Measurements from ENCODE around the gene TRRAP.

The TRRAP gene

DNA sequence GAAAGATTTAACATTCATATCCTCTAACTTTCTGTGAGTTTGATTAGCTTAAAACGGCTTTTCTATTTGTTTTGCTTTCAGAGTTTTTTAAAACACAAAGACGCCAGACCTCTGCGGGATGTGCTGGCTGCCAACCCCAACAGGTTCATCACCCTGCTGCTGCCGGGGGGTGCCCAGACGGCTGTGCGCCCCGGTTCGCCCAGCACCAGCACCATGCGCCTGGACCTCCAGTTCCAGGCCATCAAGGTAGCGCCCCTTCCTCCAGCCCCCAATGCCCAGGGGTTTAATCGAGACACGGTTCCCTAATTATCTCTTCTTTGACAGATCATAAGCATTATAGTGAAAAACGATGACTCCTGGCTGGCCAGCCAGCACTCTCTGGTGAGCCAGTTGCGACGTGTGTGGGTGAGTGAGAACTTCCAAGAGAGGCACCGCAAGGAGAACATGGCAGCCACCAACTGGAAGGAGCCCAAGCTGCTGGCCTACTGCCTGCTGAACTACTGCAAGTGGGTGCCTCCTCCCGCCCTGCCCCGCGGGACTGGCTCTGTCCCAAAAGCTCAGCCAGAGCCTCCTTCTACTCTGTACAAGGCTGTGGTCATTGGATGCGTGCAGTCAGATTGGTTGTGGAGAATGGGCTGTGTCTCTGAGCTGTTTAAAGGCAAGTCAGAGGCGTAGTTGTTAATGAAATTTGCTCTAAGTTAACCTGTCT, 71.2 kb downstream of the TRRAP start:
- no peak for DNase-seq (ENCODE audit: low read depth in 2 of 2)

DNA sequence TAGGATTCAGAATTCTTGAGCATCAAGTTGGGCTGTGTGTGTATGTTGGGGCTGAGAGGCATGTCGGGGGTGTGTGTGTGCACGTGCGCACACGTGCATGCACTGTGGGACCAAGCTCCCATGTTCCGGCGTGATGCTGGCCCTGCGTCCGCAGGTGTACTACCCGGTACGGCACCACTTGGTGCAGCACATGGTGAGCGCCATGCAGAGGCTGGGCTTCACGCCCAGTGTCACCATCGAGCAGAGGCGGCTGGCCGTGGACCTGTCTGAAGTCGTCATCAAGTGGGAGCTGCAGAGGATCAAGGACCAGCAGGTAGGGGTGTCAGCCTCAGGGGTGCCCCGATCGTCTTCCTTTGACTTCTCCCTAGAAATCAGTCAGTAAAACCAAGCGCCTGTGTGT, 77.7 kb downstream of the TRRAP start:
- no peak for DNase-seq (ENCODE audit: low read depth in 2 of 2)

DNA sequence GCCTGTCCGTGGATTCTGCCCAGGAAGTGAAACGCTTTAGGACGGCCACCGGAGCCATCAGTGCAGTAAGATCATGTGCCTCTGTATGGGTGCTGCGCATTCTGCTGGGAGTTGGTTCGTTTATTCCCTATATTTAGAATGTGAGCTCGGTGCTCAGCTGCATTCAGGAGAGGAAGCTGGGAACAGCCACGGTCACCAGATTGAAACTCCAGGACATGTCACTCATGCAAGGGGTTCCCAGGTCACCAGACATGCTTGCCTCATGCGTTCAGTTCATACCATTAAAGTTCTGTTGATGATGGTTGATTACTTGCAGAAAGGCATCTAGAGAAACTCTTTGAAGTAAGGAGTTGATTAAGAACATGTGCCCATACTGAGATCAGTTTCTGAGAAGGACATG, 78.1 kb downstream of the TRRAP start:
- no peak for DNase-seq (ENCODE audit: low read depth in 2 of 2)

DNA sequence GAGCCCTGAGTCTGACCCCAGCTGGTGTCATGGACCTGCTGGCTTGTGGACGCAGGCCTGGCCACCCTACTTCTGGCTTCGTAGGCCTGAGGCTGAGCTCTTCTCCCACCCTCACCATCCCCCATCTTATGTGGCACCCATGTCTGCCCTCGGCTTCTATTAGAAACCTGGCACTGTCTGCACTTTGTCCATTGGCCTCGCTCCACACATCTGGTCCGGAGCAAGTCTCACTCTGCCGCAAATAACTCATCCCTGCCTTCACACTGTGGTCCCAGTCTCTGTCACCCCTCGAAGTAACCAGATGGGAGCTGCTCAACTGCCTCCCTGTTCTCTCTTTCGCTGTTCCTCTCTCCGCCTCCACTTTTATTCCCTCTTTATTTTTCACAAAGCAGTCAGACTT, 78.6 kb downstream of the TRRAP start:
- no peak for DNase-seq (ENCODE audit: low read depth in 2 of 2)

DNA sequence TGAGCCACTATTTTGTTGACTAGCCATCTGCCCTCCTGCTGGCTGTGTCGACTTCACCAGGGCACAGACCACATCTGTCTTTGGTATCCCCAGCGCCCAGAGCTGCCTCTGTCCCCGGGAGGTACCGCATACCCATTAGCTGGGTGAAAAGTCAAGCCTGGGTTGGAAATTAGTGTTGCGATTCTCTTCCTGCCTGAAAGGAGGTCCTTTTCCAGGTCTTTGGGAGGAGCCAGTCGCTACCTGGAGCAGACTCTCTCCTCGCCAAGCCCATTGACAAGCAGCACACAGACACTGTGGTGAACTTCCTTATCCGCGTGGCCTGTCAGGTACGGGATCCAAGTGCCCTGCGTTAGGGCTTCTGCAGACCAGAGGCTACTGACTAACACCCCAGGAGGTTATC, 79.4 kb downstream of the TRRAP start:
- DNase-seq (ENCODE audit: low read depth in 2 of 2) = no peak

DNA sequence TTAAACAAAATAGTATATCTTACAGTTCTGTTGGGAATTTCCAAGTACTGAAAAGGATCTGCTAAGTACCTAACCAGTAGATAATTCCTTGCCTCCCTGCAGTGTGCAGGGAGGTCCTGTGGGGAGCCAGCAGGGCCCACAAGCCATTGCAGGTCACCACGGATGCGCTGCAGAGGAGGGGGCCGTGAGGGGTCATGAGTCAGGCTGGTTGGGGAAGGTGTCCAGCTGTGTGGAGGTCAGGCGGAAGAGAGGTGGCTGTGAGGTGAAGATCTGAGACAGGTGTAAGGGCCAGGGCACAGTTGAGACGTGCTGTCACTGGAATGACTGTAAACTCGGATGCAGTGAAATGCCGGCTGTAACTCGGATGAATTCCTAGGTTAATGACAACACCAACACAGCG, 80.6 kb downstream of the TRRAP start:
- no peak for DNase-seq (ENCODE audit: low read depth in 2 of 2)

DNA sequence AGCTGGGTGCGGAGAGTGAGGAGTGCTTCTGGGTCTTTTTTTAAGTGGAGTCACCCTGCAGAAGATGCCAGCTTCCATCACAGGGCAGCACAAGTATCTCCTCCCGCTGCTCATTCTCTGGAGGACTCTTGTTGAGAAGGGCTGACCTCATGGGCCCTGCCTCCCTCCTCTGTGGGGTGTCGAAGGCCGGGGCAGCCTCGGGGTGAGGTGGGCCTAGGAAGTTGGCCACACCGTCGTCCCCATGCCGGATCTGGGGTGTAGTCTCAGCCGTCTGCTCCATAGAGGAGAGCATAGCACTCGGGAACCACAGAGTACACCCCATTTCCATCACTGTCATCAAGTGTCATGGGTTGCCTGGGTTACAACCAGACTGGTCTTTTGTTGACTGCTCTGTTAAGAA, 85.0 kb downstream of the TRRAP start:
- DNase-seq (ENCODE audit: low read depth in 2 of 2) = no peak

DNA sequence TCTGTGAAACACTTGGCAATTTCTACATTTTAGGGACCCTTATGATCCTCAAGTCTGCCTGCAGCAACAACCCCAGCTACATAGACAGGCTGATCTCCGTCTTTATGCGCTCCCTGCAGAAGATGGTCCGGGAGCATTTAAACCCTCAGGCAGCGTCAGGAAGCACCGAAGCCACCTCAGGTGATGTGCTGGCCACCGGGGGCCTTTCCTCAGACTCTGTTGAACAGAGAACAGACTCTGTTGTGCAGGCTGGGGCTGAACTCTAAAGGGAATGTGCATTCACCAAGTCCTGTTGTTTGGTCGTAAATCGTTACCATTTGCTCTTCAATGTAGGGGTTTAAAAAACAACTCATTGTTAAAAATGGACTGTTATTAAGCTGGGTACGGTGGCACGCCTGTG, 86.3 kb downstream of the TRRAP start:
- DNase-seq (ENCODE audit: low read depth in 2 of 2) = no peak

DNA sequence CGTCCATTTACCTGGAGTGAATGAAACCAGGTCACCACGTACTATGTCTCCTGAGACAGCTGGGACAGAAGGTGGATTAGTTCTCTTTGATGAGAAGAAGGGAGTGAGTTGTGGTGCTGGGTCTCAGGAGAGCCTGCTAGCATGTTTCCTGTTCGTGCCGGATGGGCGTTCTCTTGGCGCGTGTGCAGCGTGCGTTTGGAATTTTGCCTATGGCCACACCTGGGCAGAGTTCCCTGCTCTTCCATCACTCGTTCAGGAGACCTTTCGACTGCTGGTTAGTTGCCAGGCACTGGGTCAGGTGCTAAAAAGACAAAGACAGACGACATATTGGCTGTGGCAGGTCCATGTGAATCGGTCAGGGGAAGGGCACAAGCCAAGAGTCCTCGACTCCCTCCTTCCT, 90.3 kb downstream of the TRRAP start:
- no peak for DNase-seq (ENCODE audit: low read depth in 2 of 2)

DNA sequence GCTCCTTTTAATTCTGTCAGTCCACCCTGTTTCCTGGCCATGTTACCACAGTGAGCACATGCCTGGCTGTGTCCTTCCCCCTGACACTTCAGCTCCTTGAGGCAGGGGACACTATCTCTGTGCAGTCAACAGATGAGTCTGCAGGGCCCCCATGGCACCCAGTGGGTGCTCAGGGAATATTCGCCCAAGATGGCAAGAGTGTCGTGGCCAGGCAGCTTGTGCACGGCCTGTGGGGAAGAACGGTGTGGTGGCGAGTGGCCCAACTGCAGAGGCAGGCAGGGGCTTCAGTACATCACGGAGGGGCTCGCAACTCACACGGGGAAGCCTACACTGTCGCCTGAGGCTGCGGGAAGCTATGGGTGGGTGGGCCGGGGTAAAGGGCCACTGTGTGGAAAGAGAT, 91.1 kb downstream of the TRRAP start:
- no peak for DNase-seq (ENCODE audit: low read depth in 2 of 2)

DNA sequence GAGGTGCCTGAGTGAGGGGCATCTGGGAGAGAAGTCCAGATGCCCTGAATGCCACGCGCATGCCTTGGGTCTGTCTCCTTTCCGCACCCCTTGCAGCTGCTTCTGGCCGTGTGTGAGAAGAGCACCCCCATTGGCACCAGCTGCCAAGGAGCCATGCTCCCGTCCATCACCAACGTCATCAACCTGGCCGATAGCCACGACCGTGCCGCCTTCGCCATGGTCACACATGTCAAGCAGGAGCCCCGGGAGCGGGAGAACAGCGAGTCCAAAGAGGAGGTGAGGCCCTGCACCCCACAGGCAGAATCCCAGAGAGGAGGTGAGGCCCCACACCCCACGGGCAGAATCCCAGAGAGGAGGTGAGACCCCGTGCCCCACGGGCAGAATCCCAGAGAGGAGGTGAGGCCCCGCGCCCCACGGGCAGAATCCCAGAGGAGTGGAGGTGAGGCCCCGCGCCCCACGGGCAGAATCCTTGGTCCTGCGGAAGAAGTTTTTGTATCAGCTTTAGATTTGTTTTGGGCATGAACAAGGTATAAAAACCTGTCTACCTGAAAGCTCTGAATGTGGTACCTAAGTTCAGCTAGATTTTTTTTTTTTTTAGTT, 91.8 kb downstream of the TRRAP start:
- DNase-seq (ENCODE audit: low read depth in 2 of 2) = no peak

DNA sequence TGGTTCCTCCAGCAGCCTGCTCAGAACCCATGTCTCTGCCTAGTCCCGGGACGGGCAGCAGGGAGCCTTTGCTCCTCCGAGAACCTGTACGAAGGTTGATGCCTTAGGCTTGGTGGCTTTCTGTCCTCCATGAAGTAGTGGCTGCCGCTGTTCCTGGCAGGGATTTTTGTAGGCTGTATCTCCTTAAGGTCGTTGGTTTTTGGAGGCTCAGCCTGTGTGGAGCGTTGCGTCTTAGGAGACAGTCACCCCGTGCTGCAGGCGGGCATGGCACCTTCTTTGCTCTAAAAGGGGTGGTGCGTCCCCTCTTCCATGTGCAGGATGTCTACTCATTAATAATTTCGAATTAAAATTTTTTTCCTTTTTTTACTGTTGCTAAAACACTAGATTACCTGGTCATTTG, 92.5 kb downstream of the TRRAP start:
- no peak for DNase-seq (ENCODE audit: low read depth in 2 of 2)

DNA sequence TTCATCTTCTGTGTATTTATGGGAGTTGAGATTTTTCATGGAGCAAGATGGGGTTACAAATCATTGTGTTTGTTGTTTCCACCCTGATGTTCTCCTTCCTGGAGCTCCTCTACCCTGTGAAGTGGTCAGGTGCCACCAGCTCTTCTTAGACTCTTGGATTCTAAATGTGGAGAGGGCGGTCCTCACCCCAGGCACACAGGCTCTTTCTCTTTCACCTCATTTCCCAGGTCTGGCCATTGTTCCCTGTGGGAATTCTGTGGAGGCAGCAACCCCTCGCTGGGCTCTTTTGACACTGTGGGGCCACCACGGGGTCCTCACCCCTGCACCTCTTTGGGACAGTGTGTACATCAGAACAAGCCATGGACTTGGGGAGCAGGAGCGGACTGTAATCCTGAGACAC, 95.9 kb downstream of the TRRAP start:
- no peak for DNase-seq (ENCODE audit: low read depth in 2 of 2)

DNA sequence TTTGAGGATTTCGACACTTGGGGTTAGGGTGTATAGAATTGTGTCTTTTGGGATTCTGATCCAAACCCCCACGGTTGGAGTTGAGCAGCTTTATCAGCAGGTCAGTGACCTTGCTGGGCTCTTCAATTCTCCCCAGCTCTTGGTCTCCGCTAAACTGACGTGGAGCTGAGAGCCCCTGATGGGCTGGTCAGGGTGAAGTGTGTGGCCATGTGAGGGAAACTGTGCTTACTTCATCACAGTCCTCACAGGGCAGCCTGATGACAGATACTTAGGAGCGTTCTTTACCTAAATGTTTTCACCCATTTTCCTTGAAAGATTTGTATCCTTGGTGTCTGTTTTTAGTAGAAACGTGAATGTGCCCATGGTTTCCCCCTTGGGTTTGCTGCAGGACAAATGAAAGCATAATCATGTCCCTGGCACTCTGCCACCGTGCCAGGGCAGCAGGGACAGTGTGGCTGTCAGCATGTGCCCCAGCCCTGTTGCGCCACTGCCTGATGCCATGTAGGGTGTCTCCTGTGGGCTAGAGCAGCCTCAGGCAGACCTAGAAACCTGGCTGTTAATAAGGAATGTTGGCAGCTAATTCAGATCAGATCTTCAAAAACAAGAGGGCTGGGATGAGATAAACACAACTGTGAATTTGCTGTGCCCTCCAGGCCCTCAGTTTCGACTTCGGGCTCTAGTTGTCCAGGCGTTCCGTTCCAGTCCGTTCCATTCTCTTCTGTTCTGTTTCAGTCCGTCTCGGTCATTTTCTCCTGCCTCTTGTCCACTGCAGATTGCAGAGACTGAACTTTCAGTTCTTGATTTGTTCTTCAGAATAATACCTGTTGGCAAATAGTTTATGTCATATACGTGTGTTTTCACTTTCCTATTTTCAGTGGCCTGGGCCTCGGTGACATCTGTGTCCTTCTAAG, 96.8 kb downstream of the TRRAP start:
- no peak for DNase-seq (ENCODE audit: low read depth in 2 of 2)

DNA sequence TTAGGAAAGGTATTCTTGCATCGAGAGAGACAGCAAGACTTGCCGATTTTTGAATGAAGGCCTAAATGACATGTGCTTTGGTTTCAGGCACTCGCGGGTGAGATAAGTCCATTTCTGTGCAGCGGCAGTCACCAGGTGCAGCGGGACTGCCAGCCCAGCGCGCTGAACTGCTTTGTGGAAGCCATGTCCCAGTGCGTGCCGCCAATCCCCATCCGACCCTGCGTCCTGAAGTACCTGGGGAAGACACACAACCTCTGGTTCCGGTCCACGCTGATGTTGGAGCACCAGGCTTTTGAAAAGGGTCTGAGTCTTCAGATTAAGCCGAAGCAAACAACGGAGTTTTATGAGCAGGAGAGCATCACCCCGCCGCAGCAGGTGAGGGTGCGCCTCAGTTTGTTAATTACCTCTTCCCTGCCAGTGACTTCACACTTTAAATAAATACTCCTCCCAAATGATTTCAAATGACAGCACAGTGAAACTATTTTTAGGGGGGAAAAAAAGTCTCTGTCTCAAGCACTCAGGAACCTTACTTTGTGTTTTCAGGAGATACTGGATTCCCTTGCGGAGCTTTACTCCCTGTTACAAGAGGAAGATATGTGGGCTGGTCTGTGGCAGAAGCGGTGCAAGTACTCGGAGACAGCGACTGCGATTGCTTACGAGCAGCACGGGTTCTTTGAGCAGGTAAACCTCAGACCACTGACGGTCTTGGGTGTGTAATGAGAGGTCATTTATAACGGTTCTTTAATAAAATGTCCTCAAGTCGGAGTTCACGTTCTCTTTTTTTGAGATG, 98.3 kb downstream of the TRRAP start:
- DNase-seq (ENCODE audit: low read depth in 2 of 2) = no peak

DNA sequence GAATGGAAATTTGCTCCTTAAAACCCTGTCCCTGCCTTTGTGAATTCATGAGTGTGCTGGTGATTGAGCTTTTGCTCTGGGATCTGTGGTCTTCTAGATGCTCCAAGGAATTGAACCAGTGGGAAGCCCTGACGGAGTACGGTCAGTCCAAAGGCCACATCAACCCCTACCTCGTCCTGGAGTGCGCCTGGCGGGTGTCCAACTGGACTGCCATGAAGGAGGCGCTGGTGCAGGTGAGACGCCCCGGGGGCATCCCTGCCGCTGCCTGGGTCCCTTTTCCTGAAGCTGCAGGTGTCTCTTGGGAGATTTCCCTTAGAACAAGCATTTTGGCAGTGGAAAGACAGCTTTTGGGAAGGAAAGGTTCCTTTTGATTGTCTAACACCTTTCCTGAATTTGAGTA, 100.3 kb downstream of the TRRAP start:
- DNase-seq (ENCODE audit: low read depth in 2 of 2) = no peak

DNA sequence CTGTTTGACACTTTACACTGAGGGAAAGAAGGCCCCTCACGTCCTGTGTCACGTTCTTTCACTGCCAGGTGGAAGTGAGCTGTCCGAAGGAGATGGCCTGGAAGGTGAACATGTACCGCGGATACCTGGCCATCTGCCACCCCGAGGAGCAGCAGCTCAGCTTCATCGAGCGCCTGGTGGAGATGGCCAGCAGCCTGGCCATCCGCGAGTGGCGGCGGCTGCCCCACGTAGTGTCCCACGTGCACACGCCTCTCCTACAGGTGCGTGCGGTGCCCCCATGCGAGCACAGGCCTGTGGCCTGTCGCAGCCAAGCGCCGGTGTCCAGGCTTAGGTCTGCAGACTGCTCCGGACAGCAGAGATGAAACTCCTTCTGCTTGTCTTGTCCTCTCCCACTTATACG, 103.4 kb downstream of the TRRAP start:
- no peak for DNase-seq (ENCODE audit: low read depth in 2 of 2)

DNA sequence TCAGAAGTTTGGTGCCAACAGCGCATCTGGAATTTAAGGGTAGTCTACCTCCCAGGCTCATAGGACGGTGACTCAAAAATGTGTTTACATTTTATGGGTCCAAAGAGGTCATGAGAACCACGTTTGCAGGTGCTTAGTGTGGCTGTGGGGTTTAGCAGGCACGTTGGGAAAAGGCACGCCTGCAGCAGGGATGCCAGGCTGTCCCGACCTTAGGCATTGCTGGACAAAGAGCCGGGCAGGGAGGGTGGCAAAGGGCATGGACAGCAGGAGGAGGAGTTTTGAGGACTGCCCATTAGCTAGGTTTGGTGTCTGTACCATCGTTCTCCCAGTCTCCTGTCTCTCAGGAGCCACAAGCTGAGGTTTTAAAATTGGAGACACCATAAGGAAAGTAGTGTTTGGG, 104.4 kb downstream of the TRRAP start:
- DNase-seq (ENCODE audit: low read depth in 2 of 2) = no peak

DNA sequence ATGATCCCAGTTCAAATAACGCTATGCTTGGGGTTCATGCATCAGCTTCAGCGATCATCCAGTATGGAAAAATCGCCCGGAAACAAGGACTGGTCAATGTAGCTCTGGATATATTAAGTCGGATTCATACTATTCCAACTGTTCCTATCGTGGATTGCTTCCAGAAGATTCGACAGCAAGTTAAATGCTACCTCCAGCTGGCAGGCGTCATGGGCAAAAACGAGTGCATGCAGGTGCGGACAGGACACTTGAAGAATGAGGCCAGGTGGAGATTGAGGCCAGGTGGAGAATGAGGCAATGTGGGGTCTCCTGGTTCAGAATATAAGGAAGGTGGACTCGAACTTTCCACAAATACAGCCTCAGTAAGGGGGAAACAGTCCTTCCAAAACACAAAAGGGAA, 105.8 kb downstream of the TRRAP start:
- no peak for DNase-seq (ENCODE audit: low read depth in 2 of 2)

DNA sequence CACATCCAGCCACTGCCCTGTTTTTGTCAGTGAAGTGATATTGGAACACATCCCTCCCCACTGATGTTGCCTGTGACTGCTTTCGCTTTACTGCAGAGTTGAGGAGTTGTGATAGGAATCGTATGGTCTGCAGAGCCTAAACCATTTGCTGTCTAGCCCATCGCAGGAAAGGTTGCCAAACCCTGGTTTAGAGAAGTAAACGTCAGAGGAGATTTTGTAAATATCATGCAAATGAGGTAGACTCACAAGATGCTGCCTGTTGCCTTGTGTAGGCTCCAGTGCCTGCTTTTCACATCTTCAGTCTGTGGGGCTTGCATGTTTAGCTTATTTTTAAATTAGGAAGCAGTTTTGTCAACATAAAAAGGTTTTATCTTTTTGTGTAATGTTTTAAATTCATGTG, 107.1 kb downstream of the TRRAP start:
- DNase-seq (ENCODE audit: low read depth in 2 of 2) = no peak

DNA sequence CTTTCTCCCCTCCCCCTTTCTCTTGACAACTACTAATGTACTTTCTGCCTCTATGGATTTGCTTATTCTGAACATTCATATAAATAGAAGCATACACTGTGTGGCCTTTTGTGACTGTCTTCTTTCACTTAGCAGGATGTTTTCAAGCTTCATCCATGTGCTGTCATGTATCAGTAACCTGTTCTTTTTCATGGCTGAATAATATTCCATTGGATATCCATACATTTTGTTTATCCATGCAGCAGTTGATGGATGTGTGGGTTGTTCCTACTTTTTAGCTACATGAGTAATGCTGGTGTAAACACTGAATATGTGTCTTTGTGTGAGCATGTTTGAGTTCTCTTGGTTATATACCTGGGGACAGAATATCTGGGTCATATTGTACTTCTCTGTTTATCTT, 107.6 kb downstream of the TRRAP start:
- no peak for DNase-seq (ENCODE audit: low read depth in 2 of 2)

DNA sequence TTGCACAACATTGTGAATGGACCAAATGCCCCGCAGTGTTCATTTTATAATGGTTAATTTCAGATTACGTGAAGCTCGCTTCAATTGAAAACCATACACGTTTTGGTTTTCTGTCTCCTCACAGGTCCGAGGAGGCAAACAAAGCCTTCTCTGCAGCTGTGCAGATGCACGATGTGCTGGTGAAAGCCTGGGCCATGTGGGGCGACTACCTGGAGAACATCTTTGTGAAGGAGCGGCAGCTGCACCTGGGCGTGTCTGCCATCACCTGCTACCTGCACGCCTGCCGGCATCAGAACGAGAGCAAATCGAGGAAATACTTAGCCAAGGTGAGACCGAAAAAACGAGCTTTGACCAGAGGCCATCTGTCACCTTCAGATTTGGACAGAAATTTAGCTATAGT, 110.3 kb downstream of the TRRAP start:
- DNase-seq (ENCODE audit: low read depth in 2 of 2) = no peak

Data from stimulated activated CD8-positive, alpha-beta memory T cell treated with anti-CD3 and anti-CD28 coated beads, Interleukin-15, amount 100 ng/mL, for 4 hours (primary cell).